GM21360 (cell line): ENCODE measurements around the gene FREM3.
"Not testable (repeated sequence)": the region's sequence is repeated elsewhere in the genome, so short reads cannot be mapped to it uniquely, and the experiment has no call there.

ENCODE experiments used
- ATAC-seq: cut with Tn5 transposase; IDR thresholded peaks from one replicate; pipeline ENCODE4 v1.9.1; 2021; ENCODE audit warnings: mild to moderate bottlenecking, moderate library complexity; ENCODE audit not compliant: unreplicated experiment

The FREM3 gene

DNA sequence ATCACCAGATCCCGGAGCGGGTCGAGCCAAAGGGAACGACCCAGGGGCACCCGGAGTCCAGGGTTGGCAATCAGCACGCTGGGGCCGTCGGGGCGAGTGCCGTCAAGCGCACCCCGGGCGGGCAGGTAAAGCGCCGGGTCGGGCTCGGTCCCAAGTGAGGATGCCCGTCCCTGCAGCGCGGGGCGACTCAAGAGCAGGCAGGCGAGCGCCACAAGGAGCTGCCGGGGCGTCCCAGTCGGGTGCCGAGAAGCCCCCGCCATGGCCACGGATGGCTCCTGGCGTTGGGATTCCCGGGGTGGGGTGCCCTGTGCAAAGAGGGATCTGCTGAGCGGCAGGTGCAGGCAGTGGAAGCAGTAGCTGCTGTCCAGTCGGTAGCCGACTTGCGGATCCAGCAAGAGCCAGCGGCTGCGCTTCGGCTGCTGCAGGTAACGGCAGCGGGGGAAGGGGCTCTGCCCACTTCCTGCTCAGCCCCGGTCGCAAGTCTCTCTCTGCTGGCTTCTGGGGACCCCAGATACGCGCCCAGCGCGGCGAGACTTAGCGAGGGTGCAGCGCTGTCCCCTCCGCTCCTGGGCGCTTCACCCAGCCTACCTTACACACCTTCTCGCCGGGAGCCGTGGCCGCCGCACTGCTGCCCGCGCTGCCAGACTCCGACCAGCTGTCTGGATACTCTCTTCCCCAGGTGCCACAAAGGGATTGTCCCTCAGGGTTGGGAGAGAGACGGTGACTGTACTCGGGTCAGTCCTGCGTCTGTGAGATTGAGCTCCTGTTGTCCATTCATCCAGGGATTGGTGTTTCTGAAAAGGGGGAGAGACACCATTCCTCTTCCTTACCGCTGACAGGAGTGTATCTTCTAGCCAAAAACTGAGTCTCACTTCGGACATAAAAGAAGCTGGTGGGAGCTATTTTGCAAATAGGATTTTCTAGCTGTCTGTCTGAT, at the start of gene FREM3:
FREM3 (minus strand) TSS at position 260 of the 937 bp plus-strand sequence; CDS start at position 260, 0 bp downstream.
- ATAC-seq: no peak

DNA sequence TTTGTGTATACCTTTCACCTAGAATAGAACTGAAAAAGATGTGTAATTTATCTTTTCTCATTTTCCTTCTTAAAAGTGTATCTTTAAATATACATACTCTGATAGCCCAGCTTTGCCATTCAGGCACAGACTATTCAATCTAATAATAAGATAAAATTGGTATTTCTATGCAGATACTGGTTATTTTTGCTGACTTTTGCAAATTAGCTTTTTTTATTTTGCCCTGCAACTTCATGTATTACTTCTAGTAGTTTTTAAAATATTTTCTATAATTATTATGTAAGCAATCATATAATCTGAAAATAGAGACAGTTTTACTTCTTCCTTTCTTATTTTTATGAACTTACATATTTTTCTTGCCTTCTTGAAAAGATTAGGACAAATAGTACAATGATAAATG, 45.4 kb upstream of the FREM3 start:
- no peak for ATAC-seq

DNA sequence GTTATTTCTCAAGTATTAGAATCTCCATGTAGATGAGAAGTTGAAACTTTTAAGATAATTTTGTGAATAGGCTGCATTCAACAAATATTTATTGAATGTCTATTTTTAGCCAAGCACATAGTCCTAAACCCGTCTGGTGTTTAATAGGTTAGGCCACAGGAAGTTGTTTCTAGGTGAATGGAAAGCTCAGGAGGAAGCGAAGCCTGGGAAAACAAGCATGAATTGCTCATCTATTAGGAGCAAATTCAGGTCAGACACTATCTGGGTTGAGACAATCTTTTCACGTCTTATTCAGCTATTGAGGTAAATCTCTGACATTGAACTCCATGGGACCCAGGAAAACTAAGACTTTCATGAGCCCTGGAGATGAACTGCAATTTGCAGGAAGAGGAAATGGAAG, 43.1 kb upstream of the FREM3 start:
- ATAC-seq: no peak

DNA sequence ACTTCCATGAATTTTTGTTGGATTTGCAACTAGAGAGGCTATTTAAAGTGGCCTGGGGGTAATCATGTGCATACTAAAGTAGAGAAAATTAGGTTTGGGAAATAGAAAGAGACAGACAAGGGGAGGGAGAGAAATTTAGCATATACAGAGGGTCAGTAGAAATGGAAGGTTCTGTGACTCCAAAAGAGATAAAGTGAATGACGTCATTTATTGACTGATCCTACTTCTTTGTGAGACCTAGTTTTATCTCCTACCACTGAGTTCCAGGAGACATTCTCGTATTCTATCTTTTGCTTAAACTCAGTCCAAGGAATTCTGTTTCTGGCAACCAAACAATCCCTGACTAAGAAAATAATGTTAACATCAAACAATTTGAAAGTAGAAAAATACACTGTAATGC, 42.4 kb upstream of the FREM3 start:
- ATAC-seq: no peak

DNA sequence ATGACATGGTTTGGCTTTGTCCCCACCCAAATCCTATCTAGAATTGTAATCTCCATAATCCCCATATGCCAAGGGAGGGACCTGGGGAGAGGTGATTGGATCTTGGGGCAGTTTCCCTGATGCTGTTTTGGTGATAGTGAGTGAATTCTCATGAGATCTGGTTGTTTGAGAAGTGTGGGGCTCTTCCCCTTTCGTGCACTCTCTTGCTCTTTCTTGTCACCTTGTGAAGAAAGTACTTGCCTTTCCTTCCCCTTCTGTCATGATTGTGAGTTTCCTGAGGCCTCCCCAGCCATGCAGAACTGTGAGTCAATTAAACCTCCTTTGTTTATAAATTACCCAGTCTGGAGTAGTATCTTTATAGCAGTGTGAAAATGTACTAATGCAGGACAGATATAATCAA, 36.4 kb upstream of the FREM3 start:
- no peak for ATAC-seq

DNA sequence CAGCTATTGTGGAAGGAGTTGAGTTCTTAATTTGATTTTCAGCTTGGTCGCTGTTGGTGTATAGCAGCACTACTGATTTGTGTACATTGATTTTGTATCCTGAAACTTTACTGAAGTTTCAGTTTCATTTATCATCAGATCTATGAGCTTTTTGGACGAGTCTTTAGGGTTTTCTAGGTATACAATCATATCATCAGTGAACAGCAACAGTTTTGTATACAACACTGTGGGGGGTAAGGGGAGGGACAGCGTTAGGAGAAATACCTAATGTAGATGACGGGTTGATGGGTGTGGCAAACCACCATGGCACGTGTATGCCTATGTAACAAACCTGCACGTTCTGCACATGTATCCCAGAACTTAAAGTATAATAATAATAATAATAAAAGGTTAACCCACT, 35.6 kb upstream of the FREM3 start:
- not testable (repeated sequence) for ATAC-seq

DNA sequence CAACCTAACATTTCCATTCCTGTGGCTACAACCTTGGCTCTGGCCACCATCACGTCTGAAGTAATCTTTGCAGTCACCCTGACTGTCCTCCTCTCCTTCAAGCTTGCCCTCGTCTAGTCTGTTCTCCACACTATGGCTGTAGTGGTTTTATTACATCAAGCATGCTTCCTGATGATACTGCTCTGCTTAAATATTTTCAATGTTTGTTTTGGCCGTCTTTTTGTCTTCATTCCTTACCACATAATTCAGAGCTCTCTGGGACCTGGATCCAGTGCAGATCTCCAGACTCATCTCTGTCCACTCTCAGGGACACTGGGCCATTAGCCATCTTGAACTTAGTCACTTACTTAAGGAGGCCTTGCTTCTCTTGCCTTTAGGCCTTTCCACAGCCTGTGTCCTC, 27.7 kb upstream of the FREM3 start:
- ATAC-seq: no peak

DNA sequence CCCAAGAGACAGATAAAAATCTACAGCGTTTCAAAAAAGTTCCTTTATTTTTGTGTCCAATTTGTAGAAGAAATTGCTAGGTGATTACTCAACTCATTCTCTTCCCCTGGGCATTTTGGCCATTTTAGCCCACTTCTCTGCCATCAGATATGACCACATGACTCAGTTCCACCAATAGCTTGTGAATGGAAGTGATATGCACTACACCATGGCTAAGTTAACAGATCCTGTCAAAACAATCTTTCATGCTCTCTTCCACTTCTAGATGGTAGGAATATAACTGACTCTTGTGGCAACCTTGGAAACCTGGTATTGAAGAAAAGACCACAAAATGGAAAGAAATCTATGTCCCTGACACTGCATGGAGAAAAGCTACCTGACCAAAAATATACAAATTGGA, 26.2 kb upstream of the FREM3 start:
- ATAC-seq: no peak

DNA sequence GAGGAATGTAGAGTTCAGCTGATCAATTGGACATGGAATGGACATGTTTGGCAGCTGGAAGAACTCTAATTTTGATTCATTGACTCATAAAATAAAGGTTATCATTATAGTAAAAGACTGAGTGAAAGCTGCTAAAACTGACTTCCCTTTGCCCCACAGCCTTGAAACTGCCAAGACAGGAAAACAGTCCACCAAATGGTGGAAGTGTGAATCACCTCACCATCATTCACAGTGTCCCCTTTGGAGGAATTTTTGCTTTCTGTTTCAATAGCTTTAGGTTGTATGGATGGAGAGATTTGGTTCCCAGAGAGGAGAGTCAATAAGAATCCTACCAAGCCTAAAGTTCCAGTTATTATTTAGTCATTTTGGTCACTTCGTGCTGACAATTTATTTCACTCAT, 20.8 kb upstream of the FREM3 start:
- no peak for ATAC-seq

DNA sequence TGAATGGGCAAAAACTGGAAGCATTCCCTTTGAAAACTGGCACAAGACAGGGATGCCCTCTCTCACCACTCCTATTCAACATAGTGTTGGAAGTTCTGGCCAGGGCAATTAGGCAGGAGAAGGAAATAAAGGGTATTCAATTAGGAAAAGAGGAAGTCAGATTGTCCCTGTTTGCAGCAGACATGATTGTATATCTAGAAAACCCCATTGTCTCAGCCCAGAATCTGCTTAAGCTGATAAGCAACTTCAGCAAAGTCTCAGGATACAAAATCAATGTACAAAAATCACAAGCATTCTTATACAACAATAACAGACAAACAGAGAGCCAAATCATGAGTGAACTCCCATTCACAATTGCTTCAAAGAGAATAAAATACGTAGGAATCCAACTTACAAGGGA, 18.3 kb upstream of the FREM3 start:
- ATAC-seq: not testable (repeated sequence)

DNA sequence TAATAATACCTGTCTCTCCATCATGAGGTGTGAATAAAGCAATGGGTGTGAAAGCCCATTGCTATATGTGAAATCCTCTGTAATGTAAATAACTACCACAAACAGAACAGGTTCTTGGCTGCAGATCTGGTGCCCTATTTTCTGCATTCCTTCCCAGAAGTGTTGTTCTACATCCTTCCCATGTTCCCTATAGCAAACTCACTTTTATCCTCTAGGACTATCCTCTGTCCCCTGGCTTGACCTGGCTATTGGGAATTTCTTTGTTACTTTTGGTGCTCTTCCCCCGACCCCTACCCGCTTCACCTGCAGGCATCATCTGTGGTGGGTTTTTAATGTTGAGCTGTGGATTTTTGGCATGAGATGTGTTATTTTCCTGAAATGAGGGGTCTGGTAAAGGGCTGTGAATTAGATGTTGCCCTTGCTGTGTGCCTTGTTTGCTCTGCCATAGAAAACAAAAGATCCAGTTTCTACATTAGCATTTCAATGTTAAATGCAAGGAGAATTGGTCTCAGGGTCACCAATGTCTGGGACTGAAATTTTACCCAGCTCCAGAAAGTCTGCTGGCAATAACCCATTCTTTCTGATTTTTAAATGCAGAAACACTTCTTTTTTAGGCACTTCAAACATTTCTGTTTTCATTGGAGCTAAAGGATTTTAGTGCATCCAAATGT, 13.6 kb upstream of the FREM3 start:
- ATAC-seq: no peak

DNA sequence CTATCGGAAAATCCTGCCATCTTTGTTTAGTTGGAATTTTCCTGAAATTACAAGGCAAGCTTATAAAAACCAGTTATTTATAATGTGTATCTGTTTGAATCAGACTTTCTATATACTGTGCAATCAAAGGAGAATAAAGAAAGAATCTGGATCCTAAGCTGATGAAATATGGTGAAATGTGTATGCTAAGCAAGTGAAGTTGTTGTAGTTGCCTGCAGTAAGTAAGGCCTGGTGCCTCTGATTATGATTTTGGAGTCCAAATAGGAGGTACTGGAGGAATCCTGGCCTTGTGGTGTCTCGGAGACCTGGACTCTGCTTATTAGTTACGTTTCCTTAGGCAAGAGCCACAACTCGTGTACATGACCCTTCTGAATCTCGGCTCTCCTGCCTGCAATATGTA, 13.1 kb upstream of the FREM3 start:
- ATAC-seq: no peak

DNA sequence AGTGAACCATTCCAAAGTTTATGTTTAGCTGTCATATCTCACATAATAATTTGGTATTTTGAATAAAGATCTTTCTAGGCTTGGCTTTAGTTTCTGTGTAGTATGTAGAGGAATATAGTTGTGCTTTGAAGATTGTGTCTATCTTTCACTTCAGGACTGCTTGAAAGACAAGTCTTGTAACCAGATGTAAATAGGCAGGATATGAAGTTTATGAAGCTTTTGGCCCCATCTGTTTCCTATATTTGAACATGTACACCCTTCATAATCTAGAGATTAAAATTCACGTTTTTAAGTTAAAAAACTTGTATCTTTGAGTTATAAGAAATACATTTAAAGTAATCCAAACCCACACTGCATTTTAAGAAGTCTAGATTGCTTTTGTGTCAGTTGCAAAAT, 11.7 kb upstream of the FREM3 start:
- ATAC-seq: no peak

DNA sequence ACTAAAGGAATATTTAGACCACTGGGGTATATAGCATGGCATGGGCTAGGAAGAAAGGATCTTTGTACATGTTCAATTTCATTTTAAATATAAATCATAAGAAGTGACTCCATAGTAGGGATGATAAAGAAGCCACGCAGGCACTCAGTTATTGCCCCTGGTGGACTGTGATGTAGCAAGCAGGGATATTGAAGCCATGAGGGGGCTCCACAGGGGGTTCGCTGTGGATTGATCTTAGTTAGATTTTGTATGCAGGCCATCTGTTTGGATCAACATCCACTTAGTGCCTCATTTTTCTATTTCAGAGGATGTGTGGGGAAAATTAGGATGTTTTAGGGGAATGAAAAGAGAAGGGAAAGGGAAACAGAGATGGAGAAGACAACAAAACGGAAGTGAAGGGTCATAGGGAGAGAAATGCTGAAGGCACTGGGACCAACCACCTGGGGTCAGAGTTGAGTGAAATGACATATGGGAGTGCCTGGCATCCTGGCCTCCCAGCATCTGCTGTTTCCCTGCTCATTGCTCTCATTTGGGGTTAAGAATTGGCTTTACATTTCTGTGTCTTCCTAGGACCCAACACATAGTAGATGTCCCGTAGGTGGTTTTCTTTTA, 11.2 kb upstream of the FREM3 start:
- no peak for ATAC-seq

DNA sequence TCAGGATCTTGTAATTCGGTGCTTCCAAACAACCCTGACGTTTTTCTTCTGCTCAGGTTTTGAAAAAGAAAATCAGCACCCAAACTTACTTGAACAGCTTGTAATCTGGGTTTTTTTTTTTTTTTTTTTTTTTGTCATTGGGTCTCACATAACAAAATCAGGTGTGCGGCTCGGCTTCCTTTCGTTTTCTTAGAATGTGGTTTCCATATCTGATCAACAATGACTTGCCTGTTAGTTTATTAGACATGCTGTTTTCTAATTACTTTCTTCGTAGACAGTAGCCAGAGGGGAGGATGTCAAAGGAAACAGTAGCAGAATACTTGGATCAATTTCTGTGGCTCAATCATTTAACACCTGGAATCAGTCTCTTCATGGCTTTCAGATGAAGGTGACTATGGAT, 890 bp upstream of the FREM3 start:
- no peak for ATAC-seq

DNA sequence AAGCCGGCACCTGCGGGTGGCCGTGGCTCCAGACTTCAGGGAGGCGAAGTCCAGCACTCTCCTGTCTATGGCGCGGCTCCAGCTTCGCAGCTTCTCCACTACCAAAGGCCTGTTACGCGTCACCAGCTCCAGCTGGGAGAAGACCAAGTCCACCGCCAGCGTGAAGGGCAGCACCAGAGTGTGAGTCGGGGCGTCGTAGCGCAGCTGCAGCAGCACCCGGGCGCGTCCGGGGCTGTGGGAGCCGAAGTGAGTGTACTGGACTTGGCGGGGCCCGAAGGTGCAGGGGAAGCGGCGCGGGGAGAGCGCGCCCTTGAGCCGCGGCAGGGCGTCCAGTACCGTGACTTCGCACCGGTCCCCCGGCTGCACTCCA, 444 bp downstream of the FREM3 start:
- ATAC-seq: no peak

DNA sequence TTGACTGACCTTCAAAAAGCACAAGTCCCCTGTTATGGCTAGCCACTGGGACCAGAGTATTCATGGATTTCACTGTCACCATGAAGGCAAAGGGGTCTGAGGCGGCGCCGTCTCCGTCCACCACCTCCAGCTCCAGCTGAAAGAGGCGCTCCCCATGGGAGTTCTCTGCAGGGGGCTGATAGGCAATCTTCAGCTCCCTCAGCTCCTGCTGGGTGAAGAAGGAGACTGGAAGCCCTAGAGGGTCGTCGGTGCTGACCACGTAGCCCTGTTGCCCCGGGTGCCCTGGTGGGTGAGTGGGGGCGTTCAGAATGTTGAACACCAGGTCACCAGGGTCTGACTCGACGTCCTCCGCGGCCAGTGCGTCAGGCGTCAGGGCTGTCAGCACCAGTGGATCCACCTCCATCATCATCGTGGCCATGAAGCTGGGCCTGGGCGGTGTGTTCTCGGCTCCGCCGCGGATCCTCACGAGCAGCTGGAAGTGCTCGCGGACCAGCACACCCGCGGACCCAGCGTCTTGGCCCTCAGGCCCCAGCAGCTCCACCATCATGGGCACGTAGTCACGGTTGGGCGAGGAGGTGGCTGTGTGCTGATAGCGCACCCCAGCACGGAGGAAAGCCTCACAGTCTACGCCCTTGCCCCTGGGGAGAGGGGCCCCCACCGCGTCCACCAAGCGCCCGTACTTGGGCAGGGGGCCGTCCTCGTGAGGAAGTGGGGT, 987 bp downstream of the FREM3 start:
- no peak for ATAC-seq

DNA sequence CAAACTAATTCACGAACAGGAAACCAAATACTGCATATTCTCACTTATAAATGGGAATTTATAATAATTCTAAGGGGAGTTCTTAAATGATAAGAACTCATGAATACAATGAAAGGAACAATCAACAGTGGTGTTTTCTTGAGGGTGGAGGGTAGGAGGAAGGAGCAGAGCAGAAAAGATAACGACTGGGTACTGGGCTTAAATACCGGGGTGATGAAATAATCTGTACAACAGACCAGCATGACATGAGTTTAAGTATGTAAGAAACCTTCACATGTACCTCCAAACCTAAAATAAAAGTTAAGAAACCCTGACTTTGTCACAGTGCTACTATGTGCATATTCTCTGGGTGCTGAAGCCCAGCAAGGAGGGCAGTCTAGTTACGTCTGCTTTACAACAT, 6.6 kb downstream of the FREM3 start:
- ATAC-seq: no peak

DNA sequence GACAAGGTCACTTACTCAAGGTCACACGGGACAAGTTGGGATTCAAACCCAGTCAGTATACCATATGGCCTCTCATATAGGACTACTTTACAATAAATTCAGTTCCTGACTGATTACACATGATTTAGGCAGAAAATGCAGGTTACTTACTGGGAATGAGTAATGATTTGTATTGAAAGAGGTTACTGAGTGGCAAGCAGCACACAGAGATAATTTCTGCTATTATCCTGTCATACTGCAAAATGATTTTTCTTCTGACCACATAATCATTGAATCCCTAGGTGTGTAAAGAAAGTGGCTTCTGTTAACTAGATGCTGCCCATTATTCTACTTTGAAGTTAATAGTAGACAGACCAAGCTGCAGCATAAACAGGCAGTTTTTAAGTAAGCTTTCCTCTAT, 8.2 kb downstream of the FREM3 start:
- no peak for ATAC-seq

DNA sequence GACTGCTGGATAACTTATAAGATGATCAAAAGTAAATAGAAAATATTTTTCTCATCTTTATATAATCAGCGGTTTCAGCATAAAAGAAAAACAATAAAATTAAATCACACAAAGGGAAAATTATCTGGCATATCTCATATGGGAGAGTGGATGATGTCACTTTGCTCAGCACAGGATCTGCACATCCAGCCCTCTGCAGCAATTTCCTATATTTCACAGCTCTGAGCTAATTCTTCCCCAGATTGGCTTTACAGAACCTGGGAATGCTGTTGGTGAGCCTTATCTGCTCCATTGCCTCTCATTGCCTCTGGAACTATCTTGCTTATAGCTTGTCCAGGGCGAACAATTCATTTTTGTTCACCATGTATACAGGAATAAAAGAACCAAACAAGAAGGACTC, 21.0 kb downstream of the FREM3 start:
- ATAC-seq: no peak

DNA sequence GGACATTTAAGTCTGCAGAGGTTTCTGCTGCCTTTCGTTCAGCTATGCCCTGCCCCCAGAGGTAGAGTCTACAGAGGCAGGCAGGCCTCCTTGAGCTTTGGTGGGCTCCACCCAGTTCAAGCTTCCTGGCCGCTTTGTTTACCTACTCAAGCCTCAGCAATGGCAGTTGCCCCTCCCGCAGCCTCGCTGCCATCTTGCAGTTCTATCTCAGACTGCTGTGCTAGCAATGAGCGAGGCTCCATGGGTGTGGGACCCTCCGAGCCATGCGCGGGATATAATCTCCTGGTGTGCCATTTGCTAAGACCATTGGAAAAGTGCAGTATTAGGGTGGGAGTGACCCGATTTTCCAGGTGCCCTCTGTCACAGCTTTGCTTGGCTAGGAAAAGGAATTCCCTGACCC, 26.8 kb downstream of the FREM3 start:
- not testable (repeated sequence) for ATAC-seq
